GM18505 (cell line): ENCODE data around the gene ZFYVE9.

Source experiments
- ATAC-seq: cut with Tn5 transposase; IDR thresholded peaks from one replicate; pipeline ENCODE4 v1.9.1; 2021; ENCODE audit not compliant: unreplicated experiment
- POLR2A ChIP-seq: IDR thresholded peaks from 4 replicates; pipeline ENCODE4 v1.6.1; 2011; ENCODE audit warnings: borderline replicate concordance; ENCODE audit not compliant: insufficient read depth, insufficient read length; ENCODE audit errors: extremely low read depth

ZFYVE9 gene

DNA sequence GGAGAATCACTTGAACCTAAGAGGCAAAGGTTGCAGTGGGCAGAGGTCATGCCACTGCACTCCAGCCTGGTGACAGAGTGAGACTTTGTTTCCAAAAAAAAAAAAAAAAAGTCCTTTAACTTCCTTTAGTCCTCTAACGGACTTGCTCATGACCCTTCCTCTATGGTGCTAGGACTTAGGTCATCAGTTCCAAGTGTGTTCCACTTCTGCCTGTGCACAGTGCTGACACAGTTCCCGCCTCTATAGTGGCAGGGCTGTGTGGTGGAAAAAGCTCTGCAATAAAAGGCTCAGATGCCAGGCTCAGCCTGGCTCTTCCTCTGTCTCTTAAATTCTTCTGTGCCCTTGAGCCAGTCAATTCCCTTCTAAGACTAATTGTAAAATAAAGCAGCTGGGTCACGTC is 202.1 kb downstream of the ZFYVE9 start:
- TF ChIP-seq POLR2A: no peak
- ATAC-seq: no peak

DNA sequence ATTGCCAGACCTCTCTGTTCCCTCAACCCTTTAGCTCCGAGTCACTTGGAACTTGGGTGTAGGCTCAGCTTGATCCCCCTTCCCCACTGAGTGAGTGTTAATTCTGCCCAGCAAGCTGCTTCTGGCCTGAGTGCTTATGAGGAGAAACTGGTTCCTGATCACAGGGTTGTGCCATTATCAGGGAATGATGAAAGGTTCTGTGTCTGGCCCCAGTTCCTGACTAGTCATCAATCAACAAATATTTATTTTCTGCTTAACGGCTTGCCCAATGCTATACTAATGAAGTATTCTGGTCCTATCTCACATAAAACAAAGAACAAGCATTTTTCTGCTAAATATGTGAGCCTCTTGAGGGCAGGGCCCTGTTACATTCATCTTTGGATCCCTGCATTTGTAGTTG is 203.4 kb downstream of the ZFYVE9 start:
- no peak for ATAC-seq

DNA sequence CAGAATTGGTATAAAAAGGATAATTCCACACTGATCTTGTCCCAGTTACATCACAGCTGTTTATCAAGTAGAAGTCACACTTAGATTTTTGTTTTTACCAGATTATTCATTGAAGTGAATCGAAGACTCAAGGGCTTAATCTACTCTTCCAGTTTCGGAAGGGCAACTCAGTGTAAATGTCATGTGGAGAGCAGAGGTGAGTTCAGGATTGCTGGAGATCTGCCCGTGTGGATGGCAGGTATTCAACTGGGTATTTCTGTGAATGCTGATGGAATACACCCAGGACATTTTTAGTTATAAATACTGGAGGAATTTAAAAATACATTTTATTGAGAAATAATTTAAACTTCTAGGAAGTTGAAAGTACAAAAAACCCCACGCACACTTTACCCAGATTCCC is 204.8 kb downstream of the ZFYVE9 start:
- no peak for TF ChIP-seq POLR2A
- no peak for ATAC-seq

More for the DNA sequence above, 203.4 kb downstream of the ZFYVE9 start:
- TF ChIP-seq POLR2A: no peak

DNA sequence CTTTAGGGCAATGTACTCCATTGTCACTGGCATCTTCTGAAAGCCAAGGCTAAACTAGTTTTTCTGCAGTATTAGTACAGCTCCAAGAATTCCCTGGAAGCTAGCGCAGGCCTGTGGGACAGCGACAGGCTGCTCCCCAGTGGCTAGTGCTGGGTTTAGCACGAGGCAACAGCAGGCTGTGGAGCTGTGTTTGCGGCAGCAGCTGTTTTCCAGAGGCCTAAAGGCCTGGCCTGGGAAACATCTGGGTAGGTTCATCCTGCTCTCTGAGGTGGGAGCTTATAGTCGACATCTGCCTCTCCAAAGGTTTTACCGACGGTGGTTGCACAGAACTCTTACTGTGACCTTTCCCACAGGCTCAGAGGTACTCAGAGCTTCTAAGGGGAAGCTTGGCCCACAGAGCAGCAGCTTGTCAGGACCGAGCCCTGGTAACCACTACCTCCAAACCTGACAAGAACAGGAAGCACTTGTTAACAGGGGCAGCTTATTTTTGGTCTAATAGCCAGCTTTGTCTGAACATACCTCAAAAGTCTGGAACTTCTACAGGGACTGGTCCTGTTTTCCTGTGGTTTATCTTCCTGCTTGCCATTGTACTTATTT is 206.9 kb downstream of the ZFYVE9 start:
- no peak for ATAC-seq
- no peak for TF ChIP-seq POLR2A

- ATAC-seq: no peak
- TF ChIP-seq POLR2A: no peak
Observed at GRCh38 chr1:52352690-52353089, 210.8 kb downstream of the ZFYVE9 start.

- TF ChIP-seq POLR2A: no peak
- no peak for ATAC-seq
Observed at GRCh38 chr1:52355436-52355835, 213.5 kb downstream of the ZFYVE9 start.

GRCh38 chr1:52355847-52356505 is 214.1 kb downstream of the ZFYVE9 start:
- no peak for TF ChIP-seq POLR2A
- no peak for ATAC-seq

DNA sequence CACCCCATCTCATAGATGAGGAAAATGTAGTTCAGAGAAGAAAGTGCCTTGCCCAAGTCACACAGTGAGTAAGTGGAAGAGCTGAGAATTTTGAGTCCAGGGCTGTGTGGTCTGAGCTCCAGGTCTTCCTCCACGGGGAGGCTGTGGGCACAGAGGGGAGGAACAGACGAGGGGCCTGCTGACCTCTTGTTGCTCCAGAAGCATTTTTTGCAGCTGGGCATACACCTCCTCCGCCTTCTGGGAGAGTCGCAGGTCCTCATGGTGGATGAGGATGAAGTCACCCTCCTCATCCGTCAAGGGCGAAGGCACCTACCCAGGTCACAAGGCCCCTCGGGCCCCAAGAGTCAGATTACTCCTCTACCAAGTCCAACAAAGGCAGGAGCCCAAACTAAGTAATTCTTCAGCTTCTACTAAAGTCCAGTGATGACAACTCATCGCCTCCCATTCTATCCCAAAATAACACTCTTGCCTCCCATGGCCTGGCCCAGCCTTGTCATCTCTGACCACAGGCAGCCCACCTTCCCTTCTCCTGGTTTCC is 215.0 kb downstream of the ZFYVE9 start:
- TF ChIP-seq POLR2A: no peak
- ATAC-seq: no peak

DNA sequence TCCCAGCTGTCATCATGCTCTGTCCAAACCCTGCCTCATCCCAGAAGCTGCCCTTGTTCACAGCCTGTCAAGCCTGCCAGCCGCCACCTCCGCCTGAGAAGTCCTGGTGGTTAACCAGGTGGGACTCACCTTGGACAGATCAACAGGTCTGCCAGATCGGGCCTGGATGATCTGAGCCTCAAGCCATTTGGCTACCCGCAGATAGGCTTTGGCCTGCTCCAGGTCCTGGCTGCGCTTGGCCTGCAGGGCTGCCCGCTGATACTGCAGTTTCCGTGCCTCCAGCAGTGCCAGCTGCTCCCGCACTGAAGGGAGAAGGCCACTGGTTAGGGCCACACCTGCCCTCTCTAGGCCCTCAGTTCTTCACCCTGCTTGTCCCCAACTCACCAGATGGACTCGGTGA is 215.5 kb downstream of the ZFYVE9 start:
- no peak for ATAC-seq
- no peak for TF ChIP-seq POLR2A

- TF ChIP-seq POLR2A: no peak
- ATAC-seq: no peak
Observed at GRCh38 chr1:52358851-52359497, 217.1 kb downstream of the ZFYVE9 start.

DNA sequence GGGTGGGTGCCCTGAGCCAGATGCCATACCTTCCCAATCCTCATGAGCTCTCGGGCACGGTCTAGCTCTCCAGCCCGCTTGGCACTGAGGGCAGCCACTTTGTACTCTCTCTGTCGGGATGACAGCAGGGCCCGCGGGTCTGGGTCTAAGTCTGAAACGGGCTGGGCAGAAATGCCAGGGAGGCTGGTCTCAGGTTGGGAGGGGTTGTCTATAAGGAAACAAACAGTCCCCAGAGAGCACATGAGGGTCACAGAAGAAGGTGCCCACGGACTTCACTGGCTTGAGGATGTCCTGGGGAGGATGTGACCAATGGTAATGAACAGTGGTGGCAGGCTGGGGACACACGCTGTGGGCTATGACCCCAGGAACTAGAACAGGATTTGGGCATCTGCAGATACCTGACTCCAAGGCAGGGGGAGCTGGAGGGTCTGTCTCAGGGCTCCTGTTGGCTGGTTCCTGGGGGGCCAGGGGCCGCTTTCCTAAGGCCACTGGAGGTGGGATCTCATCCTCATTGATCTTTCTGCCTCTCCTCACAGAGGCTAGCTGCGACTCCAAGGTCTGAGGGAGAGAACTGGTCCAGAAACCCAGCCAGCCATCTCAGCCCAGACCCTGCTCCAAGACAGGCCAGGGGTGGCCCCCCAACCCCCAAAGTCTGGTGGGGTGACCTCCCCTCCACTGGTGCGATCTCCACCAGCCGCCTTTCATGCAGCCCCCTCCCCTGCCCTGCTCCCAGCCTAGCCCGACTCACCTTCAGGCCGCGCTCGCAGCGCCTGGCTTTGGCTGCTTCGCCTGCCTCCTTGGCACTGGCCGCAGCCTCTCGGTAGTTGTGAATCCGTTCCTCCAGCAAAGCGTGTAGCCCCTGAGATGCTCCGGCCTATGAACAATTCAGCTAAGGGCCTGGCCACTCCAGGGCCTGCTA is 218.0 kb downstream of the ZFYVE9 start:
- no peak for ATAC-seq
- TF ChIP-seq POLR2A: no peak

DNA sequence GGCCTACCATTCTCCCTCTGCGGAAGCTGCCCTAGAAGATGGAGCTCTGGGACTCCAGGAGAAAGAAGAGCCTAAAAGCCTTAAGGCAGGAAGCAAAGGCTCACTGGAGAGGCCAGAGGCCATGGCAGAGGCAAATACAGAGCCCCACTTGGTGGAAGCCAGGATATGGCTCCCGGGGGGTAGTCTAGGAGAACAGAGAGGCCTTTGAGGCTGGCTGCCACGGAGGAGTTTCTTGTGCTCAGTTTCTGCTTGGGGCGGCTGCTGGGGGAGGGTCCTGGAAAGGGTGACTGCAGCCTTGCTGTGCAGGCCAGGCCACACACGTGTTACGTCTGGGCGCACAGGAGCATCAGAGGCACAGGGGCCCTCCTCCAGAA is 218.7 kb downstream of the ZFYVE9 start:
- ATAC-seq: no peak
- no peak for TF ChIP-seq POLR2A

DNA sequence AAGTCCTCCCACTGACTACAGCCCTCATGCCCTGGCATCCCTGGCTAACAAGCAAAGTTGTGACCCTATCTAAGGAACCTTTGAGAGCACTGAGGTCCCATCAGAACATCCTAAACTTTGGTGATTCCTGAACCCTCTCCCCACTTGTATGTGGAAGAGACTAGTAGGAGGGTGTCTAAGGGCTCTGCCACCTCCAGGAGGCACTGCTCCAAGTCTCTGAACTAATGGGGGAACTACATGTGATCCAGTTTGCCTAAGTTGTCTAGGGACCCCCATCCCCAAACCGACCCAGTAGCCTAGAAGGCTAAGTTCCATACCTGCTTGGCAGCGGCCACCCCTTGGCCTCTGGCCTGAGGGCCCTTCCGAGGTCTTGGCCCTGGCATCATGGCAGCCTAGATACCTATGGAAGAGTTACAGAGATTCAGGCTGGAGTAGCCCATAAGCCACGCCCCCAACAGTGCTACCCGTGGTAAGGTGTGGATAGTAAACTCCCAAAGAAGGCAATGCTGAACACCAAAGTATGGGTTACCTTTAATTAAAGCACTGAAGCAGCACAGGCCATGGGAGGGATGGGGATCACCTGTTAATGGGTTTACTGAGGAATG is 222.4 kb downstream of the ZFYVE9 start:
- no peak for ATAC-seq
- TF ChIP-seq POLR2A: no peak

DNA sequence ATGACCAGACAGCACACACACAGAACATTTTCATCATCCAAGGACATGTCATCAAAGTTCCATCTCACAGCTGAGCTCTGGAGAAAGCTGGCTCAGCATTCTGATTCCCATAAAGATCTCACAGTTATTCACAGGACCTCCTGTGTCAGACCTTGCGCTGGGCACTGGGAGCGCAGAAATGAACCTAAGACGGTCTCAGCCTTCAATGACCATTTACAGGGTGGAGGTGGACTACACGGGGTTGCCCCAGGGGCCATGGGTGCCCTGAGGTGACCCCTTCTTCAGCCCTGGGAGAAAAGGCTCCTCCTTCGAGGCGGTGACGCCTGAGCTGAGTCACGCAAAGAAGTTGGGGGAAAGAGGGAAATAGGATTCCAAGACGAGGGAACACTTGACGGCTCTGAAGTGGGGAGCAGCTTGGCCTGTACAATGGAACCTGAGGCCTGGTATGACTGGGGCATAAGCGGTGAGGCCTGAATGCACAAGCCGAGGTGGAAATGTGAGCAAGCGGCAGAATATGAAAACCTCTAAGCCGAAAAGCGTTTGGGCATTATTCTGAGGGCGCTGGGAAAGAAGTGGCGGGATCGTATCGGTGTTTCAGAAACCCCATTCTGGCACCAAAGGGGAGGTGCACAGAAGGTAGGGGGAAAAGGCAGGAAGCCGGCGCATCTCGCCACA is 223.3 kb downstream of the ZFYVE9 start:
- TF ChIP-seq POLR2A: no peak
- no peak for ATAC-seq
